K562 (cell line): ENCODE measurements around the gene TTC16.

Source experiments
- PHF8 ChIP-seq: fragments of 200-600 bp; sonication (generic); IDR thresholded peaks from 2 replicates; pipeline ENCODE4 v1.6.1; 2012; ENCODE audit warnings: mixed run types, mild to moderate bottlenecking, inconsistent platforms, low read length, moderate library complexity, borderline replicate concordance
- ZEB2 ChIP-seq: fragments of 450-650 bp; IDR thresholded peaks from 2 replicates; pipeline ENCODE4 v1.6.1; 2016

GRCh38 chr9:127779136-127779981 lies 63.5 kb downstream of the TTC16 start:
- TF ChIP-seq ZEB2 (no peak), PHF8 (no peak)
